SKM-1 (cell line): ENCODE results near the gene VAV3.

ENCODE experiments used
- DNase-seq: peaks from one replicate; lab custom pipeline; 2025; ENCODE audit not compliant: unreplicated experiment; lab: John Stamatoyannopoulos, UW

VAV3 gene

DNA sequence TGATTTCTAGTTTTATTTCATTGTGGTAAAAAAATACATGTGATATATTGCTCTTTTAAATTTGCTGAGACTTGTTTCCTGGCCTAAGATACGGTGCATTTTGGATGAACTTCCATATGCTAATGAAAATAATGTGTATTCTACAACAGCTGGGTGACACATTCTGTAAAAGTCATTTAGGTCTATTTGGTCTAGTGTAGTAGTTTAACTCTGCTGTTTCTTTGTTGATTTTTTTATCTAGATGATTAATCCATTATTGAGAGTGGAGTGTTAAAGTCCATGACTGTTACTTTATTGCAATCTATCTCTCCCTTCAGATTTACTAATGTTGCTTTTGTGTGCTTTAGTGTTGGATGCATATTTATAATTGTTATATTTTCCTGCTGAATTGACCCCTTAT, 161.4 kb downstream of the VAV3 start:
- DNase-seq: no peak

DNA sequence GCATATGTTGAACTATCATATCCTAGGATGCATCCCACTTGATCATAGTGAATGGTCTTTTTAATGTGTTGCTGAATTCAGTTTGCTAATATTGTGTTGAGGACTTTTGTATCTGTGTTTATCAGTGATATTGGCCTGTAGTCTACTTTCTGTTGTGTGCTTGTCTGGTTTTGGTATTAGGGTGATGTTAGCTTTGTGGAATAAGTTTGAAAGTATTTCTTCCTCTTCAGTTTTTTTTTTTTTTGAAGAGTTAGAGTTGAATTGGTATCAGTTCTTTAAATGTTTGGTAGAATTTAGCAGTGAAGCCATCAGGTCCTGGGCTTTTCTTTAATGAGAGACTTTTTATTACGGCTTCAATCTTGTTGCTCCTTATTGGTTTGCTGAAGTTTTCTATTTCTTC, 162.3 kb downstream of the VAV3 start:
- no peak for DNase-seq

DNA sequence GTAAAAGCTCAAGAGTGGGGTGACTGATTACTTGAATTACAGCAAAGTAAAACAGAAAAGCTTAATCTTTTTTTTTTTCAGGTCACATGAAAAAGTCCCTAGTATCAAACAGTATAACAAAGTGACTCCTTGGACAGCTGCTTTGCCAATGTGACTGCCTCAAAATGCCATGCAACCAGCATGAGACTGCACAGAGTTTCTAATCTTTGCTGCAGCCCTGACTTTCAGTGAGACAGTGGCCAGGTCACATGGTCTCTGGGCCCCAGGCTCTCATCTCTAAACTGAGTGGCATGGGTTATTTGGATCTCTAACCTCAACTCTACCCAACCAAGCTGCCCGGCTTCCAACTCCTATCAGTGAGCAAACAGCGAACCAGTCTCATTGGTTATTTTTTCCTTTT, 169.0 kb downstream of the VAV3 start:
- DNase-seq: no peak

DNA sequence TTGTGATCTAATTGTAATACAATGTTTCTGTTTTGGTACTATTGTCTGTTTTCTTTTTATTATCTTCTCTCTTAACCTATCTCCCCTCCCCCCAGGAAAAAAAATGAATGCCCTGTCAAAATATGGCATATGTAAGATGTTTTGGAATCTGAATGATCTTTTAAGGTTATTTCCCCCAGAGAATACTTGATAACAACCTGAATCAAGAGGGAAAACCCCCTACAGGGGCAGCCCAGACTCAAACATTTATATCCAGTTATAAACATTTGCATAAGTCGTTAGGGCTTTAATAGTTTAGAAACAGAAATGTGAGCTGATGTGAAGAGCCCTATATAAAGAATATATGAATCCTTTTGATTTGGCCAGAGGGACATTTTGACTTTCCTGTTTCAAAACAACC, 169.5 kb downstream of the VAV3 start:
- no peak for DNase-seq

DNA sequence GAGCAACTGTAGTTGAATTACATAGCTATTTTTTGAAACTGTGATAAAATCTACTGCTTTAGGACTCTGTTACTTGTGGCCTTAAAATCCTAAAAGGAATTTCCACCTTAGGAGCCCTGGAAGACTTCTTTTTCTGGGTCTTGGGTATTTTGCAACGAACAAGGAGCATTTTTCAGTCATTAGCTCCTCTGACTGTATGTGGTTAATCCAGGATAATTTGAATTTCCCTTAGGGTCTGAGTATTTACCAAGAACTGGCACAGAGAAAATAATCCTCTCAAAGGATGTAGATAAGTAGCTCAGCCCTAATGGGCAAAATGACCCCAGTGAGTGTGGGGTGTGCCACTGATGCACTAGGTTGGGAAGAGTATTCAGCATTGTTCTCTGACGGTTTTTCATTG, 170.4 kb downstream of the VAV3 start:
- no peak for DNase-seq

DNA sequence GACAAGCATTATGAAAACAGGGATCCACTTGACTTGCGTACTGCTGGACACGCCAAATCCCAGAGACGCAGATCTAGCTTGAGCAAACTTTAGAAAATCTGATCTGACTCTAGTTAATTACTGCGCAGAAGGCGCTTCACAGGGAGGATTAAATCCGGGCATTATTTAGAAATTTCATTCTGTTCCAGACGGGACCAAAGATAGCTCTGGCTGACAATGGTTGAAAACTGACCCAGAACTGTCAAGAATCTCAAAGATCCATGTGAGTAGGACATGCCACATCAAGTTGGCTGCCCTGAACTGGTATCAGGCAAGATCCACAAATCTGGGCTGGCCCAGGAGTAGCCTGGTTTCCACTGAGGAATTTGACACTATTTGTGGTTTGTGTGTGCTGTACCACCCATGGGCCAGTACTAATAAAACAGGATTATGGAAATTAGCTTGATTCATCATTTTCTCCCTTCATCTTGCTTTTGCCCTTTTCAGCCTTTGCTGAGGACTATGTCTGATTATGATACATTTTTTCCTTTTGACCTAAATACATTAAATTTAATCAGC, 171.0 kb downstream of the VAV3 start:
- no peak for DNase-seq

DNA sequence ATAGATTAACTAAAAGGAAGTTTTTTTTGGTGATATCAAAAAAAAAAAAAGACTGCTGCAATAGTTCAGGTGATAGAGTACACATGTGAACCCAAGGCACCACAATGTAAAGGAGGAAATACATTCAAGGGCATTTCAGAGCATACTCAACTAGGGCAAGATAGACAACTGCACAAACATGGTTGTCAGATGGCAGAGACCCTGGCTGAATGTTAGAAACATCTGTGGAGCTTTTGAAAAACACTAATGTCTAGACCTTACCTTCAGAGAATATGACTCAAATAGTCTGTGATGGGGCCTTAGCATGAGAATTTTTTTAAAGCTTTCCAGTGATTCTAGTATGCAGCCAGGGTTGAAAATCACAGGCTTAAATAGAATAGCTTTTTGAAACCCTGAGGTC, 173.6 kb downstream of the VAV3 start:
- DNase-seq: no peak

DNA sequence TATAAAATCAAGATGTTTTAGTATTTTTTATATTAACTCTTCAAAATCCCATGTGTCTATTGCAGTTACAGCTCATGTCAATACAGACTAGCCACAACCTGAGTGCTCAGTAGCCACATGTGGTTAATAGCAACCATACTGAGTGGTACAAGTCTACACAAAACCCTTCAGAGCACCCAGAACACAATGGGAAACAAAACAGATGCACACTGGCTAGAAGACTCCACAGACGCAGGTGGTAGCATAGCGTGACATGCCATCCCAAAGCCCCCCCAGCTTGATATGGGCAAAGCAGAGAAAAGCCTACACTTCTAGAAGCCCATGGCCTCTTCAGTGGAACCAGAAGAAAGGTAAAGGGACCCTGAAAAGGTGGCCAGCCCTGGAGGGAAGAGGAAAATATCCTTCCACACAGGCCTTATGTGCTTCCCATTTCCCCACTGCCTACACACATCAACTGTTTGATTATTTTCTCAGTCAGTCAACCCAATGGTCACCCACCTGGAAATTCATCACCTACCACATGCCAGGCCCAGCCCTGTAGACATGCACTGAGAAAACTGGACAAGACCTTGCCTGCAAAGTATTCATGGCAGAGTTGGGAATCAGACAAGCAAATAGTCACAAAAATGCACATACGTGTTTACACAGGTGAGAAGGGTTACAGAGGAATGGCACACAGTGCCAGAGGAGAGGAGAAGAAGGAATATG, 175.0 kb downstream of the VAV3 start:
- no peak for DNase-seq

DNA sequence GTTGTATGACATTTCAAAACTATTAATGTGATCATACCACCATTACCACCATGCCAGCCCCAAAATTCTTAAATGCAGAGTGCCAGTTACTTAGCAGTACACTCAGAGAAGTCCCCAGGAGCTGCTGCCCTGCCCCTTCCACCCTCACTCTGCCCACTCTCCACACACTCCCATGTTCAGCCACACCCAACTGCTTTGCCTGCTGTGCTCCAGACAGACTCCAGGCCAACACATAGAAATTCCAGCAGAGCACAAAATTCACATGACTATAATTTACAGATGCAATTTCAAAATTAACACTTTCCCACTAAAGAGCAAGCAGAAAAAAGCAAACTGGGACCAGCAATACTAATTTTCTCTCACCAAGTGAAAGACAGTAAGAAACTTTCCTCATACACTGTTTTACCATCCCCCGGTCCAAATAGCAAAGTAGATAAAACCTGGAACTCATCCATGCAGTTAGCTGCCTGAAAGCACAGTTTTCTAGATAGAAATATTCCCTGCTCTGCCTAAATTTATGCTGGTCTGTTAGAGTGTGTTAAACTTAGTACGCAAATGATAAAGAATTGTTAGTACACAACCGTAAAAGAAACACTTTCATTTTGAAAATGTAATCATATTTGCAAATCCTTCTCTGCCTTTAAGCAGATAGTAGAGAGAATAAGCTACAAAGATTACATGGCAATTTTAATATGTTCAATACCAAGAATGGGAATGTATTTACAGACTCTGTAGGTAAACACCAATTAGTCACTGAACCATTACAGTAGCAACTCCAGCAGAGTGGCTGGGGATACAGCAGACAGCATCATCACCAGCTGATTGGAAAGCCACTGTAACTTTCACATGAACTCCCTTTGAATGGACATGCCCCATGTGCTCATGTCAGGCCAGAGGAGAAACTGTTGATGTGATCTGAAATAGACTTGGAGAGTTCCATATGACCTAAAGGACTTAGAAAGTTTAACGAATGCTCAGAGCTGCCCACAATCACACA, 176.5 kb downstream of the VAV3 start:
- no peak for DNase-seq

DNA sequence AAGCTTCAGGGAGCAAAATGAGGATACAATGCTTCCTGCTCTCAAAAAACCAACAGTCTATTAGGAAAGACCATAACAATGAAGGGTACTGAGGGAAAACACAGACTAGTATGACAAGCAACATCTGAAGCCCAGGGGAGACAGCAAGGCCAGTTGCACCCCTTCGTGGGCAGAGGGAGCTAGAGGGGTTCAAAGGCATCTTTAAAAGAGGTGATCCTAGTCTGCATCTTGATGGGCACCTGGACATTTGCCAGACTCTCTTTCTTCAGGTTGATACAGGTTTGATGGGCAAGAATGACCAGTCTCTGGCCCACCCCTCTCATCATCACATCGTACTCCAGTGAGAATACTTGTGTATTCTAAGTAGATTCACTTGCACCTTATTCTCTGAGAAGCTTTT, 177.7 kb downstream of the VAV3 start:
- no peak for DNase-seq

DNA sequence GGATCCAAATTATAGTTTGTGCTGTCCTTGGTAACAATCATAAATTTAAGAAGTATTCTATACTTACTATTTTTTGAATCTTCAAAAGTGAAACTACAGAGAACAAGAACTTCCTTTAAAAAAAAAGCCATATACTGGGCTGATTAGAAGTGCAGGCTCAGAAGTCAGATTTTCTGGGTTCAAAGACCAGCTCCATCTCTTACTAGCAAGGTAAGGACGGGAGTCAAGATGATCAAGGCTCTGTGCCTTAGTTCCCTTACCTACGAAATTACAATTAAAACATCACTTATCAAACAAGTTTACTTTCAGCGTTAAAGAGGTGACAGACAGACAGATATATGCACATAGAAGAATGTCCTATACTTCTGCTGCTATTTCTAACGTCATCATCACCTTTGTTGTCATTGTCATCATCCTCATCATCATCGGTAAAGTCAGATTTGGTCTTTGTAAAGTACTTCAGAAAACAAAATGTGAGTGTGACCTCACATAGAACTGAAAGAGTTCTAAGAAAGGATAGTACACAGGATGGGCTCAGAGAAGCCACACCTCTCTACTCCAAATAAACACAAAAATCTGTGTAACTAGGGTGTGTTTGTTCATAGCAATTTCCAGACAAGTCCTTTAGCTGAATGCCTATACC, 178.7 kb downstream of the VAV3 start:
- no peak for DNase-seq

DNA sequence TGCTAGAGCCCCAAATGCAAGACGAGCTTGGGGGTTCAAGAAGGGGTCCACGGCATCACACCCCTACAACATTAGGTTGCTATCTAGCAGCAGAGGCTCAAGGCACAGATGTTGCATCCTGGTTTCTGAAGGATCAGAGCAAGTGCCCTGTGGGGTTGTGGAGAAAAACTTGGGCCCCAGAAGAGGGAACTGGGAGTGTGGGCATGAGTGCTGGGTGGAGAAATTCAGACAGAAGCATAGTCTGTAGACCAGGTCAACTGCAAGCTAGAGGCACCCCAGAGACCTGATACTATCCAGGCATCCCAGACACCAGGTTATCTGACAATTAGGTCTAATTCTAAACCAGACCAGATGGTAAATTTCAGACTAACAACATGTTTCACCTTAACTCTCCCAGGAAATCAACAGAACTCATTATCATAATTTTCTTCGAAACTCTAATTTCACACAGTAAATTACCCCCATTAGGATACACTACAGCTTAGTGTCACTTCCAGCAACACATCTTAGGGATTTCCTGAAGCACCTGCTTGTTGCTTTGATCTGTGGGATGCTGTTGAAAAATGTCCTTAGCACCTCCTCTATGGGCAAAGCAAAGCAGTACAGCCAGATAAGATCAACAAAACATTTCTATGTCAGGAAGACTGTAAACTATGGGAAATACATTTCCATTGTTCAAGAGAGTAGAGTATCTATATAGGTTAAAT, 179.3 kb downstream of the VAV3 start:
- no peak for DNase-seq

DNA sequence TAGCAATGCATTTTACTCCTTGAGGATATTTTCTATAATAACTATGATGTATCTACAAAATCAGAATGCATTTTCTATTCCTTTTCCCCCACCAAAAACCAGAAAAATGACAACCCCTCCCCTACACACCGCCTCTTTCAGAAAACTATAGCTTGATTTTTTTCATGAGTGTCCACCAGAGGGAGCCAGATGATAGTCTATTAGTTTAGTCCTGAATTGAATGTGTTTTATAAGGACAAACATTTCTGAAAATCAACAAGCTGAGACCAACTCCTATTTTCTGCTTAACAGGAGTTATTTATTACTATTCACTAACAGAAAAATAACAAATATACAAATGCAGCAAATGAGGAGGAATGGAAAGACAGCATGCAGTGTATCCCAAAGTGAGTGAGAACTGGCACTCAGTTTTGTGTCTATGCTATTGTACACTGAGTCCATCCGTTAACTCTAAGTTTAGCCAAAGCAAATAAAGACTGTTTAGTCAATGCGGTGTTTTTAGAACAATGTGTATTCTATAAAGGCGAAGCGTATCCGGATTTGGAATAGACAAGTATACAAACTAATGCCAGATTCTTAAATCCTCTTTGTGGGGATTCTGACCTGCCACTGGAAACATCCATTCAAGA, 182.6 kb downstream of the VAV3 start:
- peak; percentile 54 for DNase-seq

DNA sequence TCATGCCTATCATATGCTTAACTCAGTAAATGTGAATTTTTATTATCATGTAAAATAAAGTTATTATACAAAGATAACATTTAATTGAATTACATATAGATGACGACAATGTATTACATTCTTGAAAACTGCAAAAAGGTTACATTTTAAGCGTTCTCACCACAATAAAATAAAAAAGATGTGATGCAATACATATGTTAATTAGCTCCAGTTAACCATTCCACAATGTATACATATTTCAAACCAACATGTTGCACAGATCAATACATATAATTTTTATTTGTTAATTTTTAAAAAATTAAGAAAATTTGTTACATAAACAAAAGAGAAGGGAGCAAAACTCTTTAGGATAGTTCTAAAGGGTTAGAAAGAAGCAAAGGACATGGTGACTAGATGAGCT, 183.7 kb downstream of the VAV3 start:
- no peak for DNase-seq

DNA sequence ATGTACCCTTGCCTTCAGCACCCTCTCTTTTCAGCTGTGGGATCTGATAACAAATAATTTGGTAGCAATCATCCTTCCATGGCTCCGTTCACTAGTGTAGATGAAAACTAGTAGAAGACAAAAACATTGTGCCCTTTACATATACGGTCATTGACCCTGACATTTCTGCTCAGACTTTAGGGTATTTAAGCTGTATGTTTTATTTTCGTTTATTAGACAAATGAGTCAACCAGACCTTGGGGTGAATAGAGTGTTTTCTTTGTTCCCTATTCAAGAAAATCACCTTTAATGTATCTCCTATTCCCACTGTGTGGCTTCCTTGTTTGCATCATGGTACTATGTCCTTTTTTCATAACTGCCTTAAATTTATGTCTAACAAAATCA, 187.3 kb downstream of the VAV3 start:
- DNase-seq: no peak

DNA sequence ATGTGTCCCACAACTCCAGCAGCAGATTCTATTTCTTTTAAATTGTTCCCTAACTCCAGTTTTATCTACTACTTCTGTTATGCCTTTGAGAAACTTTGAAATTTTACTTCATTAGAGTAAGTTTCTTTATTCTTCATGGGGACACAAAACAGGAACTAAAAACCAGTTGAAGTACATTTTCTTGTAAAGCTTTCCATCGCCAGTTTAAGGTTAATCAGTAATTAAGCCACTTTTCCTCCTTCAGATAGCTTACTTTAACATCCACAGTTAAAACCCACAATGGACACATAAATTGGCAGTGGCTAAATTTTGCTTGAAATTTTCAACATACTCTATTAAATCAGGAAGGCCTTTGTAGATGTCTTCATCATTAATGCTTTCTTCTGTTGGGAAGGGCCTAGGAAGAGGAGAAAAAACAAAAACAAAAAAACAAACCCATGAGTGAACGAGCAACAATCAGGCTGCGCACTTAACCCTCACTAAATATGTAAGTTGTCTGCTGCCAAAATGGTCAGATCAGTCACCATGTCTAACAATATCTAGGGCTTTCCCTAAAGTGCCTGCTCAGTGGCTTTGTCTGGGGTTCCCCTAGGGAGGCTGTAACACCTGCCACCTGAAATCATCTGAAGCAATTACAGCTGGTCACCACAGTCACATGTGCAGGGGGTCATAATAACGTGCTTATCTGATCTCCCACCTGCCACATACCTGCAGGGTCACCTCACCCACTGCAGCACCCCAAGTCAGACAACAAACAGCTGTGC, 187.9 kb downstream of the VAV3 start:
- DNase-seq: no peak

DNA sequence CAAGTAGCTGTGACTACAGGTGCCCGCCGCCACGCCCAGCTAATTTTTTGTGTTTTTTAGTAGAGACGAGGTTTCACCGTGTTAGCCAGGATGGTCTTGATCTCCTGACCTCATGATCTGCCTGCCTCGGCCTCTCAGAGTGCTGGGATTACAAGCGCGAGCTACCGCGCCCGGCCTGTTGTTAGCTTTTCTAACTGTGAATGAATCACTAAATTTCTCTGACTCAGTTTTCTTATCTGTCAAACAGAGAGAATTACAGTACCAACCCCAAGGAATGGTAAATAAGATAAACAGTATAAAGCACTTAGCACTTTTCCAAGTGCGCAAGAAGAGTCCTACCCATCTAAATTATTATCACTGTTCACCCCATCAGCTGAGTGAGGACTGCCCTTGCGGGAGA, 193.6 kb downstream of the VAV3 start:
- DNase-seq: no peak

DNA sequence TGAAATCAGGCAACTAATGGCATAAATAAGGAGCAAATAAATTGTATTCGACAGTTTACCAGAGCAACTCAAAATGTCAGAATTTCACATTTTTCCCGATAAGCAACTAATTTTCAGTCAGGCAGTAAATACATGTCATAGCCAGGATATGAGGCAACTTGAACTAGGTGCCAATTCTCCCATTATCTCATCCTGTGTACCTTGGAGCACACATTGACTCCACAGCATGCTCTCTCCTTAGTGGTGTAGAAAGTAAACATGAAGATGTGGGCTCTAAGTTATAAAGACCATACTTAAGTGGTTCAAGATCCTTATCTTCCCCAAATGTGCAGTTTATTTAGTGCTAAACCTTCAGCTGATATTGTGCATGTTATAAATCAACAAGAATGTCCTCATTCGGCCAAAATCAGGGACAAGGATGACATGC, 197.8 kb downstream of the VAV3 start:
- no peak for DNase-seq

DNA sequence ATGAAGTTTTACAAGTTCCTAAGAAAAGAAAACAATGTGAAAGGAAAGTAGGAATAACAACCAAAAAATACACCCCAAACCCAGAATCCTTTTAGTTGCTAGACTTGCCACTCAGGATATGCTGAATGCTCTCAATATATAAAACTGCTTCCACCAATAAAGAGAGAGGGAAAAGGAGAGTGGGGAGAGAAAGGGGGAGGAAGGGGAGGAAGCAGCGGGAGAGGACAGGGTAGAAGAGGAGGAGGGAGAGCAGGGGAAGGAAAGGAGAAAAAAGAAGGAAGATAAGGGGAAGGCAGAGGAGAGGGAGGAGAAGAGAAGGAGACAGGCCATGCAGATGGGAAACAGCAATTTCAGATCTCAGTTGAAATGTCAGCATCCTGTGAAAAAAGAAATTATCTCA, 198.4 kb downstream of the VAV3 start:
- DNase-seq: no peak
